ENCODE data around the gene MAP3K5. TPM values are rescaled to one million over a fixed set of nuclear protein-coding genes. Genes with fewer than 3 reads are reported as not detected.

The MAP3K5 gene
- total RNA-seq, 1 donor from 2014 or later = 0.09 TPM

DNA sequence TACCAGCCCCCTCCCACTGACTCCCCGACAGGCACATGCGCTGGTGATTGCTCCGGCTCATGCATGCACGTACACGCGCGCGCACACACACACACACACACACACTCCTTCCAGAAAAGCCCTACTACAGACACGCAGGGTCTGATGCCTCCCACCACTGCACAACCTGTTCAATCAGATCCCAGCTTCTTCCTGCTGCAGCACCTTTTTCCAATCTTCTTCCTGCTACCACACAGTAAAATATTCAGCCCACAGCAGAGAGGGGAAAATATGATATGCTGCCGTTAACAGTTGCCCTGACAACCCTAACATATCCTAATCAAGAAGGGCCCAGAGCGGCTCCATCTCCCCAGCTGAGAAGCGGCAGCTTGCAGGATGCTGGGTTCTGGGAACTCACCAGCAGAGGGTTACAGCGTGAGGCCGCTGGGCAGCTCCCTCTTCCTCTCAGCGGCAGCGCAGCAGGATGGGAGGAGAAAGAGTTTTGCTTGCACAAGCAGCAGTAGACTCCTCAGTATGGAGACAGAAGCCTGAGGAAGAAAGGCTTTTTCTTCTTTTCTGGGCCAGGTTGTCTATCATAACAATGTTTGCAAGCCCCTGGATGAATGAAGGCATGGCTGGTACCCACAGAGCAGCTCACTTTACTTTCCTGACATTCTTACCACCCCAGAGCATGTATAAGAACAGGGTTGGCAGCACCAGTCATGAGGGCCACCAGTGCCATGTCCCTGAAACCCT, 265.9 kb downstream of the MAP3K5 start:
- peak; percentile 35 for DNase-seq (ENCODE audit: low read depth, low spot score)
- H3K27ac Mint-ChIP-seq (ENCODE audit: unreplicated experiment) = no peak overlapping the region

DNA sequence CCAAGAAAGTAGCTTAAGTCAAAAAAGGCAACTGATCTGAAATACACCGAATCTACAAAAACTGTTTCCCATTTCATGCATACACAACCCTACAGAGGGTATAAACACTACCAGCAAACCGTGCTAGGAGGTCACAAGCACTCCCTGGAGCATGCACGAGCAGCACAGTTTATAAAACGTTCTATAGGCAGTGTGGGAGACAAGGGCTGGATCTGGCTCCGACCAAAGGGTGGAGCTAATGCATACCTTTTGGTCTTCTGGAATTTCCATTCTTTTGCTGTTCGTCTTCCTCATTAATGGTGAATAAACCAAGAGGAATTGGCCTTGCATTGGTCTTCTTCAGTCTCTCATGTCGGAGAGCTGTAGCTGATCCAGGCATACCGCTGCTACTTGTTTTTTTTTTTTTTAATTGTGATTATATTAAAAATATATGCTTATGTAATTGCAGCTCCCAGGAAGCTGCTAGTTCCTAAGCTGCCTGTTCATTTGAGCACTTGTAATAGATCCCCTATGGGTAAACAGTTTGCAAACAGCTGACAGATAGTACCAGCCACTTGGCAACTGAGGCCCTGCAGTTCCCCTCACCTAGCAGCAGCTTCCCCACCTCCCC, 266.6 kb downstream of the MAP3K5 start:
- no peak for DNase-seq (ENCODE audit: low read depth, low spot score)
- TF ChIP-seq CTCF (conservative IDR thresholded peaks at IDR 0.05) = no peak
- H3K4me3 Mint-ChIP-seq = no peak overlapping the region
- H3K4me1 Mint-ChIP-seq = peaks cover 15% of the 10 kb centered on the region
- H3K9me3 Mint-ChIP-seq = no peaks in the 10 kb centered on the region
- no peak overlapping the region for H3K27ac Mint-ChIP-seq (ENCODE audit: unreplicated experiment)
- peaks cover 15% of the 10 kb centered on the region for H3K27me3 Mint-ChIP-seq (ENCODE audit: low read depth)
- H3K36me3 Mint-ChIP-seq (ENCODE audit: low read depth) = no peaks in the 10 kb centered on the region

More for the DNA sequence above, 265.9 kb downstream of the MAP3K5 start:
- Mint-ChIP-seq H3K36me3 (ENCODE audit: low read depth) (no peaks in the 10 kb centered on the region), H3K4me3 (no peak overlapping the region), H3K4me1 (peaks cover 15% of the 10 kb centered on the region), H3K27me3 (ENCODE audit: low read depth) (peaks cover 10% of the 10 kb centered on the region), H3K9me3 (no peaks in the 10 kb centered on the region)
- TF ChIP-seq CTCF (conservative IDR thresholded peaks at IDR 0.05) = peak; percentile 48

GRCh38 chr6:136524936-136525413, 267.3 kb downstream of the MAP3K5 start:
- no peak for TF ChIP-seq CTCF (conservative IDR thresholded peaks at IDR 0.05)
- no peak overlapping the region for H3K4me3 Mint-ChIP-seq

GRCh38 chr6:136524339-136524935, 267.8 kb downstream of the MAP3K5 start:
- H3K36me3 Mint-ChIP-seq (ENCODE audit: low read depth) = no peaks in the 10 kb centered on the region
- peaks cover 19% of the 10 kb centered on the region for H3K27me3 Mint-ChIP-seq (ENCODE audit: low read depth)
- DNase-seq (ENCODE audit: low read depth, low spot score) = no peak
- no peak for TF ChIP-seq CTCF (conservative IDR thresholded peaks at IDR 0.05)
- H3K4me1 Mint-ChIP-seq = peaks cover 15% of the 10 kb centered on the region
- H3K4me3 Mint-ChIP-seq = no peak overlapping the region
- H3K27ac Mint-ChIP-seq (ENCODE audit: unreplicated experiment) = no peak overlapping the region
- no peaks in the 10 kb centered on the region for H3K9me3 Mint-ChIP-seq

More at GRCh38 chr6:136524936-136525413, 267.3 kb downstream of the MAP3K5 start:
- no peaks in the 10 kb centered on the region for H3K9me3 Mint-ChIP-seq
- H3K36me3 Mint-ChIP-seq (ENCODE audit: low read depth) = no peaks in the 10 kb centered on the region
- H3K4me1 Mint-ChIP-seq = peaks cover 15% of the 10 kb centered on the region
- no peak for DNase-seq (ENCODE audit: low read depth, low spot score)
- H3K27ac Mint-ChIP-seq (ENCODE audit: unreplicated experiment) = no peak overlapping the region
- peaks cover 19% of the 10 kb centered on the region for H3K27me3 Mint-ChIP-seq (ENCODE audit: low read depth)

DNA sequence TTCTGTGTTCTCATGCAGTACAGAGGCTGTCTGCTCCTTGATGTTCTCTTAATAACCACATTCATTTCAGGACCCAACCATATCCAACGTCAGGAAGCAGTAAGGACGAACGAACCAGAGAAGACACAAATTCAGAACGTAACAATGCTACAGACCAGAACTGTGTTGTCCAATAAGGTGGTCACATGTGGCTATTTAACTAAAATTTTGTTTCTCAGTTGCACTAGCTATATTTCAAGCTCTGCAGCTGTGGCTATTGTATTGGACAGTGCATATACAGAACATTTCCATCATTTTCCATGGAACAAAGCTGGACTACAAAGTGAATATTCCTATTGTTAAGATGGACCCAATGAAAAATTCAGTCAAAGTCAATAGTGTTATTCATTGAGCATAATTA, 269.1 kb downstream of the MAP3K5 start:
- Mint-ChIP-seq H3K27ac (ENCODE audit: unreplicated experiment) (no peak overlapping the region), H3K36me3 (ENCODE audit: low read depth) (no peaks in the 10 kb centered on the region), H3K4me1 (peaks cover 15% of the 10 kb centered on the region), H3K9me3 (no peaks in the 10 kb centered on the region), H3K27me3 (ENCODE audit: low read depth) (peaks cover 19% of the 10 kb centered on the region), H3K4me3 (no peak overlapping the region)
- no peak for TF ChIP-seq CTCF (conservative IDR thresholded peaks at IDR 0.05)
- DNase-seq (ENCODE audit: low read depth, low spot score) = no peak
